HuH-7.5 (cell line): ENCODE results near the gene COL6A2.
"Not testable (repeated sequence)": the region's sequence is repeated elsewhere in the genome, so short reads cannot be mapped to it uniquely, and the experiment has no call there.

Experiments used
- DNase-seq: peaks from one replicate; pipeline ENCODE4 v3.0.0; 2011; ENCODE audit warnings: low spot score

Gene COL6A2

GRCh38 chr21:46176443-46177129 is 78.7 kb downstream of the COL6A2 start:
- not testable (repeated sequence) for DNase-seq

- DNase-seq, result no peak
Measured at GRCh38 chr21:46178961-46179360, 81.0 kb downstream of the COL6A2 start.
